Measurements from ENCODE around the gene BLM.

GRCh38 chr15:90822204-90822955 is 105.2 kb downstream of the BLM start:
- TF ChIP-seq POLR2A (IDR thresholded peaks at IDR 0.05) (no peak), CTCF (IDR thresholded peaks at IDR 0.05) (no peak)
